Colon (tissue), 2 donors: ENCODE data around the gene UGT3A2.

Experiments used
- FAIRE-seq: peaks from 2 replicates; lab custom pipeline; 2012; peaks lifted over from hg19 to GRCh38; lab: Jason Lieb, UNC
- donor health status: control.
- donor health status: control.

Gene UGT3A2

DNA sequence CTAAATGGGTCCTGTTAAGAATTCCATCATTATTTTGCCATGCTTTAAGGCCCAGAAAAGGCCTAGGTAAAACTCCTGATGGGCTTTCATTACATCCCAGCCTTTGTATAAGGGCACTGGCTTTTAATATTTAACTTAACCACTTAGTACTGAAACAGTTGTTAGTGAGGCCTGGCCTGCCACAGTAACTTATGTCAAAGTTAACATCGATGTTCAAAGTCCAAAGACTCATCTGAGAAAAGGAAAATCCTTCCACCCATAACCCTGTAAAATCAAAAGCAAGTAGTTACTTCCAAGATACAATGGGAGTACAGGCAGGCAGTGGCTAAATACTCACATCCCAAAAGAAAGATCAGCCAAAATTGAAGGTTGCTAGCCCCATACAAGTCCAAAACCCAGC lies 60.5 kb downstream of the UGT3A2 start:
- FAIRE-seq = no peak

DNA sequence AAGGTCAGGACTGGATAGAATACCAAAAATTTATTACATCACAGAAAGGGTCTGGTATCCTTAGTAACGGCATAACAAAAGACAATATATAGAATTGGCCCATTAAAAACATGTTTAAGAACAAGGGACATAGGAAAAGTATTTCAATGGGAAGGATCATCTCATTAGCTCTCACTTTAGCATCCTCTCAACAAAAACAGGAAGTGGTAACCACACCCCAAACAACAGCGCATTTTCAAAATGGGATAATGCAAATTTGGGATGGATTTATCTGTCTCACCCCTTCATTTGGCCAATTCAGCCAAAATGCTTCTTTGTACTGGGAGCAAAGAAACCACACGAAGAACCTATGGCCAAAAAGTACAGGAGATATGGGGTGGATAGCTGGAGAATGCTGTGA lies 65.7 kb downstream of the UGT3A2 start:
- FAIRE-seq = no peak

DNA sequence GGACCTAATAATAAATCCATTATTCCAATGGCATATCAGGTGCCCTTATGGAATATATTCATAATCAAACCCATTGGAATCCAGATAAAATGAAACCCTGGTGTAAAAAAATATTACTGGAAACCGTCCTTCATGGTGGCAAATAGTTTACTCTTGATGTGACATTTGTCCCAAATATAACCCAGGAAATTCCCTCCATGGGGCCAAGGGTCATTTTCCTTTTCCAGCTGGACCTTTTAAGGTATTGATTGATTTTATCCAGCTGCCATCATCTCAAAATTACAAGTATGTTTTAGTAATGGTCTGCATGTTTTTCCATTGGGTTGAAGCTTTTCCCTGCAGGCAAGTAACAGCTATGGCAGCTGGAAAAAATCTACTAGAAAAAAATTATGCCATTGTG lies 67.1 kb downstream of the UGT3A2 start:
- FAIRE-seq = no peak

DNA sequence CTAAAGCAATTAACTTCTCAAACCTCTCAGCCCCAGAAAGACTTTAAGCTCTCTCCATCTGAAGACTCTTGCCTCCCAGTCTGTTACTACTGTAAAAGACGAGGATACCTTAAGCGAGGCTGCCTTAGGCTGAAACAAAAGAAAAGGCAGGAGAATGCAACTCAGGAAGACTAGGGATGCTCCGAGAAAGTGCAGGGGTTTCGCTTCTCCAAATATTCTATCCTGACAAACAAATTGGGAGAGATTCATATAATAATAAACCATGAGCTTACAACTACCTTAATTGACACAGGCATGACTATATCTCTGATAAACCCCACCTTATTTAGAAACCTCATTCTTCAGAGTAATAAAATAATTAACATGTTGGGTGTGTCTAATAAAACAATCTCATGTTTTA lies 70.6 kb downstream of the UGT3A2 start:
- no peak for FAIRE-seq

DNA sequence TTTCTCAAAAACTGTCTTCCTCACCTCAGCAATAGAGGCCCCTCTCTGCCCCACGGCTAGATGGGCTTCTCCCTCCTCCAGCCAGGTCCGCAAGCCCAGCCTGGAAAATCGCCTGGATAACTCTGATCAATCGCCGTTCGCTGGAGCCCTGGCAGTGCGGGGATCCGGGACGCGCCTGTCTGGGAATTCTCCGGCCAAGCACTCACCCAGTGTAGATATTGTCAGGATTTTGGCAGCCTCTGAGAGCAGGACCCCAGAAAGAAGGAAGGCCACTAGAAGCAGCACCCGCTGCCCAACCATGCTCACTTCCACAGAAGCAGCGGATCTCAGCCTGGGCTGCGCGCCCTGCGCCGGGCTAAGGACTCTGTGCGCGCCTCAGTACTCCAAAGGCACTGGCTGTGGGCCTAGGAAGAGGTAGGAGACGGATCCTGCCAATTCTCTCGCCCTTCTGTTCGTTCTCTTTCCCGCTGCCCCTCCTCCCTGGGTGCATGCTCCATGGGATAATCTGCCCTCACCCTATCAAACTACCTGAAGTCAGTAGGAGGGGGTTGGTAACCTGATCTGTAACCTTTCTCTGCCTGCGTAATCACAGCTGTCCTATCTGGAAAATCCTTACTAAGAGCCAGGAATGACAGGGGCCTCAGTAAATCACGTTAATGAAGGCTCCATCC lies 75.6 kb downstream of the UGT3A2 start, which contains the start of gene UGT3A1:
Gene UGT3A1 (minus strand): TSS at position 450 of the 671 bp plus-strand sequence. CDS start 150 bp downstream, at position 300.
- no peak for FAIRE-seq

DNA sequence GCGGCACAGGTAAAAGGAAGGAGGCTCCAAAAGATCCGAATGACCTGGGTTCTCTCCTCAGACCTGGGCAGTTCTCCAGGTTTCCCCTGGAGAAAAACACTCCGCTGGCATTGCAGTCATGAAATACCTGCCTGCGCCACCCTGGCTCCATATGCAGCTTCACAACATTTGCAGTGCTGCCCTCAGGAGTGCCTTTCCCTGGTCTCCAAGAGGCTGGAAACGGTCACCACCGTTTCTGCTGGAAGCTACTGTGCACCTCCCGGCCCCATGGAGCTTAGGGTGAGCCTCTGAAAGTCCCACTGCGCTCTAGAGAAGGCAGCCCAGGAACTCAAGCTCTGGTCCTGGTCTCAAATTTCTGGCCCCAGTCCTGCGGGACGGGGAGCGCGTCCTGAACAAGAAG lies 76.2 kb downstream of the UGT3A2 start:
- FAIRE-seq = no peak

DNA sequence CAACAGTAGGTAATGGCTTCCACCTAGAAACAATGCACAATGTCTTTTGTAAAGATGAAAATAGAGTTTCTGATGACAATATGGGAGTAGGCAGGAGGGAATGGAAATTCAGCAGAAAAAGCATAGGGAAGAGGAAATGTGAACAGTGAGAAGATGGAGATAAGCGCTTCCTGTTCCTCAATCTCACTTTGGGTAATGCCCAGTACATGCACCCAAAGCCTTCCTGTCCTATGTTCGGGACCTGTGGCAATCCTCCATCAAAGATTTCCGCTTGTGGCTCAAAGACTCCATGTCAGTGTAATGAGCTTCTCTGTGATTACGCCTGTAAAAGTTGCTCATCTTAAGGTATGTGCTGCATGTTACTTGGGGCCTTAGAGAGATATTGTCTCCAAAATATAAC lies 78.2 kb downstream of the UGT3A2 start:
- no peak for FAIRE-seq

DNA sequence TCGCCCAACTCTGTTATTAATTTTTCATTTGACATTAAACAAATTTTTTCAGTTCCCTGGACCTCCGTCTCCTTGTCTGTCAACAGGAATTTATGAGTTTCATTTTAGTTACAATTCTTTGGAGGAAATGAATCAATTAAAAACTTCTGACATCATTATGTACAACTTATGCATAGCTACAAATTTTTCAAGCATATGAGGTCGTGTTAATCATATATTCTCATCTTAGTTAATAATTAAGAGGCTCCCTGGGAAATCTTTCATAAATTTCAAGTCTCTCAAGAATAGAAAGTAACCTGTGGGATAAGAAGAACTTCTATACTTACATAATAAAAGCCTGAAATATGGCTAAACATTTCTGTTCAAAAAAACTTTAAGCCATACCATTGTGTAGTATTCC lies 78.9 kb downstream of the UGT3A2 start:
- peak; percentile 10 for FAIRE-seq
